Sciatic nerve (tissue), 2 donors: Measurements from ENCODE around the gene NPB. TPM values are rescaled to one million over a fixed set of nuclear protein-coding genes. Genes with fewer than 3 reads are reported as not detected.

ENCODE experiments used
- ATAC-seq: fragments of 200-7000 bp; cut with Tn5 transposase; one replicate; pipeline ENCODE4 v1.9.1; 2020; ENCODE audit warnings: mild to moderate bottlenecking, moderate library complexity
- DNase-seq: peaks from one replicate; pipeline ENCODE4 v3.0.0-alpha.2; 2020; ENCODE audit warnings: low spot score
- intact Hi-C: fragments of 100-400 bp; cut with DNase I; formaldehyde crosslinking; loops from one replicate; pipeline ENCODE4 v1.14.2; 2022
- total RNA-seq: library from RNA; stranded (reverse); fragmentation: NEBNext Ultra II Directional; extraction: Animal tissue kit (Norgen Biotek cat#: 25700); gene quantifications from one replicate; pipeline ENCODE4 v1.2.1, GENCODE V29; 2021
- donor health status: DM: no; HTN: no; CAD: no.
- donor health status: DM: no; HTN: no; CAD: no.

The NPB gene
- total RNA-seq, 1 donor from 2014 or later: 0.80 TPM

DNA sequence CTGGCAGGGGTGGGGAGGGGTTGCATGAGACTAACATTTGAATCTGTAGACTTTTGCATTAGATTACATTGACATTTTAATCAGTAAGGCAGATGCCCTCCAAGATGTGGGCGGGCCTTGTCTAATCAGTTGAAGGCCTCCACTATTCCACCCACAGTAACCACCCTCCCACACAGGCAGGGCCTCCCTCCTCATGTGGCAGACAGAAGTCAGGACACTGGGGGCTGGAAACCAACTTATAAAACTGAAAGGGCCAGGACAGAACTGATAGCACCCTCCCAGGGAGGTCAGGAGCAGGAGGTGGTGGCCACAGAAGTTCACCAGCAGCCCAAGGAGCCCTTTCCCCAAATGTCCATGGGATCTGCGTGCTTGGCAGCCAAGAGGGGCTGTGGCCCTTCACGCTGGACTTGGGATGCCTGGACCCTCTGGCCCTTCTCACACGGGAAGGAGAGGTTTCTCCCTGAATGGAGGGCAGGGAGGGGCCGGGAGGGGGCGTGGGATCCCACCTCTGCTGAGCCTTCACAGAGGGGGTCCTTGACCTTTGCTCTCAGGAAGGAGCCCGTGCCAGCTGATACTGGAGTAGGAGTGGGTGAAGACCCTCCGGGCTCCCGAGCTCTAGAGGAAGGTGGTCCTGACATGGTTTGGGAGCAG lies 30.4 kb downstream of the NPB start:
- ATAC-seq: no peak
- intact Hi-C loops: no loop called here
- DNase-seq: no peak

DNA sequence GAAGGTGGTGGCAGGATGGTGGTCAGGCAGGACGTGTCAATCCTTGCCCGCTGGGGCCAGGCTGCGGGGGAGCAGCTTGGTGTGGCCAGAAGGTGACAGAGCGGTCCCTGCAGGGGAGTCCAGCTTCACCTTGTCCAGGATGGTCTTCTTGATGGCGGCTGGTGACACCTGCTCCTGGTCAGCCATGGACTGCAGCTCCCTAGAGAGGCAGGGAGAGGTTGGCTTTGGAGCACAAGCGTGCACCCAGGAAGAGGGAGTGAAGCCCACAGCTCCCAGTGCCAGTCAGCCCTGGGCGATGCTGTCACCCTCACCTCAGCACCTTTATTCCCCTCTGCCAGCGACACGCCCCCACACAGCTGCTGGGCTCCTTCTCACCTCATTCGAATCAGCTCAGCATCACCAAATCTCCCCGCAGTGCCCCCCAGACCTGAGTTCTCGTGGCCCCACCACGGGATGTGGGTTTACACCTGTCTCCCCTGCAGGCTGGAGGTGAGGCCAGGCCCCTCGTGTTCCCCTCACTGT lies 31.2 kb downstream of the NPB start:
- no peak for DNase-seq
- intact Hi-C loops: no loop called here
- ATAC-seq: no peak

DNA sequence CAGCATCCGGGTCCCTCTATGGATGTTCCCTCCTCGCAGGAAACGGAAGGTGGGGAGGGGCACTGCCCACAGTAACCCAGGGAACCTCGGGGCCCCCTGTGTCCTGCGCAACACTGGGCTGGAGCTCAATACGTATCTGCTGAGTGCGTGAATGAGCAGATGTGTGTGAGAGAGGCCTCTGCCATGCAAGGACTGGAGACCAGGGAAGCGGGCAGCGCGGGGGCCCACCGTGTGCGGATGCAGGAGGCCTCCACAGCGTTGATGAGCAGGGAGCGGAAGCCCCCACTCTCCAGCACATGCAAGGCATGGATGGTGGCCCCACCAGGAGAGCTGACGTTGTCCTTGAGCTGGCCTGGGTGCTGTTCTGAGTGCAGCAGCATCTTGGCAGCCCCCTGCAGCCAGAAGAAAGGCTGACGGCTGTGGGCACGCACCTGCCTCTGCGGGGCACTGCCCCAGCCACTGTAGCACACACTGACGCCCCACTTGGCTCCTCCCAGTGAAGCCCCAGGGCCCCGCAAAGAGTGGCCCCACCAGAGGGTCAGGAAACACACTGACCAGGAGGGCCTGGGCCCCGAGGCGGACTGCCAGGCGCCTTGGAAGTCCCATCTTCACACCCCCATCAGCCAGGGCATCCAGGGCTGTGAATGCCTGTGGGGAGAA lies 32.2 kb downstream of the NPB start:
- no peak for DNase-seq
- intact Hi-C loops: no loop called here

DNA sequence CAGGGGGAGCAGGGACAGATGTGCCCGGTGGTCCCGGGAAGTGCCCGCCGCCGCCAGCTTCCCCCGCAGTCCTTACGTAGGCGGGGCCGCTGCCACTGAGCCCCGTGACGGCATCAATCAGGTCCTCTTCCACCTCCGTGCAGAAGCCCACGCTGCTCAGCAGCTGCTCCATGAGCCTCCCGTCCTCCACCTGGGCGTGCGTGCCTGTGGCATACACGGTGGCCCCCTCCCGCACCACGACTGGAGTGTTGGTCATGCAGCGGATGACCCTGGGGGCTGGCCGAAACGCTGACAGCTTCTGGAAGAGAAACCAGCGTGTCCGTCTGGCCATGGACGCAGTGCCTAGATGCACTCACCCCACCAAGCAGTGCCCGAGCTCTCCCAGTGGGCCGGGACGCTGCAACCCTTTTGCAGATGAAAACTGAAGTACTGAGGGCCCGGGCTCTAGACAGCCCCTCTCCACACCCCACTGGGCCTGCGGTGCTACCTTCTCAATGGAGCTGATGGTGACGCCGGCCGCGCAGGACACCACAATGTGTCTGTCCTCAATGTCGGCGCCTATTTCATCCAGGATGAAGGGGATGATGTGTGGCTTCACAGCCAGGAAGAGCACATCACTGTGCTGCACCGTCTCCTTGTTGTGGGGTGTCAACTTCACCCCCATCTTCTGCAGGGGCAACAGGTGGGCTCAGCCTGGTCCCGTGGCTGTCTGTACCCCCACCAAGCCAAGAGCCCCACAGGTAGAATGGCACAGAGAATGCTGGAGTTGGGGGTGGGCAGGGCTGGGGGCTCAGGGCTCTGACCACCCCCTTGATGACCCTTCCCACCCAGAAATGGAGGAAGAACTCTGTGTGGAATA lies 33.0 kb downstream of the NPB start:
- ATAC-seq (no peak), DNase-seq (no peak)
- intact Hi-C loops: no loop called here

More for the DNA sequence above, 32.2 kb downstream of the NPB start:
- ATAC-seq: no peak

DNA sequence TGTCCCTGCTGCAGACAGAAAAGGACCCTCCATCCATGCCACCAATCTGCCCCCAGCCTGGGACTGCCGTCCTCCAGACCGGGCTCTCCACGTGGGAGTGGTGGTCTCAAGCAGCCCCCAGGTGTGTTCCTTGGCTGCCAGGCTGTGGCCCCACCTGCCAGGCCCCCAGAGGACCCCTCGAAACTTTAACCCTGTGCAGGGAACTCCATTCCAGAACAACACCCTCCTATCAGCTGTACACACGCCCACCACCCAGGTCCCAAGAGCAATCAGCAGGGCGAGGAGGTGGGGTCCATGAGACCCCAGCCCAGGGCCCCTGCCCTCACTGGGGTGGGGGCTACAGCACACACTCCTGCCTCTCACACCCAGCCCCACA lies 33.7 kb downstream of the NPB start:
- DNase-seq (no peak), ATAC-seq (no peak)
- intact Hi-C loops: no loop called here

DNA sequence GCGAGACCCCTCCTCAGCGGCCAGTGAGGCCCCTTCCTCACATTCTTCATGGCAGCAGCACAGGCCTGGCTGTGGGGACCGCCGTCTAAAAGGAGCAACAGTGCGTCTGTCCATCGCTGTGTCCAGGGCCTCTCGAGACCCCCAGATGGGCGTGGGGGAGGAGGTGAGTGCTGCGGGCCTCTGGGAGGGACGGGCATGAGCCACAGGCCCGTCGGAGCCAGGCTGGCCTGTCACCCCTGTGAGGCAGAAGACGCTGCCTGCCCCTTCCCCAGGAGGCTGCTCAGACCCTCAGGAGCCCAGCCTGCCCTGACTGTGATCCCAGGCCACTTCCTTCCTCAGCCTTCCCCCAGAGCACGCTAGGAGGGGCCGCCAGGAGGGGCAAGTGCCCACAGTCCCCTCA lies 37.2 kb downstream of the NPB start:
- ATAC-seq (no peak), DNase-seq (no peak)
- intact Hi-C loops: no loop called here

DNA sequence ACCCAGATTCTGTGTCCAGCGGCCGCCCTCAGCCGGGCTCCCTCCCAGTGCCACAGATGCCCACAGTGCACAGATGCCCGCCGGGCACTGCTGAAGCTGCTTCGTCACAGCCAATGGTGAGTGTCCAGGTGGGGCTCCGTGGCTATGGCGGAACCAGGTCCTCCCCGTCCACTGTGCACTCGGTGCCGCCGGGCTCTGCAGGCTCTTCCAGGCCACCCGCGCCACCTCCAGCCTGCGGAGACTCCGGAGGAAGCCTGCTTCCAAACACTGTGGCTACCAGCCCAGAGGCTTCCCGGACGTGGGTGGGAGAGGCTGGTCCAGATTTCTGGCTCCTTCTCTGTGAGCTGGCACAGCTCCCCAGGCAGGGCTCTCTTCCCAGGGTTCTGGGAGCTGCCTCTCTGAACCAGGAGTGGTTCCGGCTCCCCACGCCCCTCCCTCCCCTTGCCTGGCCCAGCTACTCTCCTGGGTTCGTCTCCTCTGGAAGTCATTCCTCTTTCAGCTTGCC lies 37.9 kb downstream of the NPB start:
- intact Hi-C loops: no loop called here
- DNase-seq (no peak), ATAC-seq (peak; percentile 56)

DNA sequence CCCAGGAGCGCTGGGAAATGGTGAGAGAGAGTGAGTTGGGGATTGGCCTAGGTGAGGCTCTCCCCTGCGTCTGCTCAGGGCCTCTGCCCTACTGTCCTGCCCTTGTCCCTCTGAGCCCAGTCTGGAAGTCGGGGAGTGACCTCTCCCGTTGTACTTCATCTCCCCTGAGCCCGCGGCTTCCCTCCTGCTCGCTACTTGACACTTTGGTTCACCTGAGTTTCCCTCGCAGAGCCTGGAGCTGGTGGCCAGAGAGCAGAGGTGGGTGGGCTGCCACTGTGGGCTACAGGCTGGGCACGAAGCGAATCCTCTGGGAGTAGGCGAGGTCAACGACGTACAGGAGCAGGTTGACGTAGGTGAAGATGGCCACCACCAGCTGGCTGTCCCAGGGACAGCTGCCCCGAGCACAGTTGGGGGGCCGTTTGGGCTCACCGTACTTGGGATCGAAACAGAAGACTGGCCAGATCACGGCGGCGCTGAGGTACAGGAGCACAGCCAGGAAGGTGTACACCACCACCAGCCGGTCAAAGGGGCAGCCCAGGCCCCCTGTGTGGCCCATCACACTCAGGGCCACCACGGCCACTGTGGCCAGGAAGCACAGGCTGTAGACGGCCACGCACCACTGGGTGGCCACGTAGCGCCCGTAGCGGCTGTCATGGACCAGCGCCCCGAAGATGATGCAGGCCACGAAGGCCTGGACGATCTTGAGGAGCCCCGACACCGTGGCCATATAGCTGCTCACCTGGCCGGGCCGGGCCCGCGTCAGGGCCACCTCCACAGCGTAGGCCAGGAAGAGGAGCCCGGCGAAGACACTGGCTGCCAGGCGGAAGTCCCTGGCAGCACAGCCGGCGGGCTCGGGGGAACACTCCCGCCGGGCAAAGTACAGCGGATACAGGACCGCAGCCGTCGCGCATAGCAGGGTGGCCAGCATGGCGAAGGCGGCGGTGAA lies 38.8 kb downstream of the NPB start:
- ATAC-seq (no peak), DNase-seq (no peak)
- intact Hi-C loops: no loop called here

DNA sequence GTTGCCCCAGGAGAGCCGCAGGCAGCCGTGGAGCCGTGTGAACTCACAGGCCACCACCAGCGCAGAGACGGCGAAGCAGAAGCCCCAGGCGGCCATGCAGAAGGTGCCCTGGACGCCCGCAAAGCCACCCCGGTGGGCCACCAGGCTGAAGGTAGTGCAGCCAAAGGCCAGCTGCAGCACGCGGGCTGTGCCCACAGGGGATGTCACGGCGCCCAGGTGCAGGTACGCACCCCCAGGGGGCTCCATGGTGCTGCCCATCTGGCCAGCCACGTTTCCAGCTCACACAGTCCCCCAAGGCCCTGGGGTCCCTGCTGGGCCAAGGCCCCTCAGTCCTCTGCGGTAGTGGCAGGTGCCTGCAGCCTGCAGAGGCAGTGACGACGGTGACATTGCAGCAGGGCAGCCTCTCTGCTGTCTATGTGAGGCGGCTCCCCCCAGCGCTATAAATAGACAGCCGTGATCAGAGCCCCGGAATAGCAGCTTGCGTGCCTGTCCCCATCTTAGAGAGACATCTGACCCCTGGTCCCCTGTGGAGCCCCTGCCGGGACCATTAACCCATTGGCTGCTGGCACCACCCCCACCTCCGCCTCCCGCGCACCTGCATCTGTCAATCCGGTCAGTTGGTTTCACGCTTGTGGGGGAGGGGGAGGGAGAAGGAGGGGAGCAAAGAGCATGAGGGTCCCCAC lies 39.6 kb downstream of the NPB start:
- no peak for DNase-seq
- ATAC-seq: no peak
- intact Hi-C loops: no loop called here

DNA sequence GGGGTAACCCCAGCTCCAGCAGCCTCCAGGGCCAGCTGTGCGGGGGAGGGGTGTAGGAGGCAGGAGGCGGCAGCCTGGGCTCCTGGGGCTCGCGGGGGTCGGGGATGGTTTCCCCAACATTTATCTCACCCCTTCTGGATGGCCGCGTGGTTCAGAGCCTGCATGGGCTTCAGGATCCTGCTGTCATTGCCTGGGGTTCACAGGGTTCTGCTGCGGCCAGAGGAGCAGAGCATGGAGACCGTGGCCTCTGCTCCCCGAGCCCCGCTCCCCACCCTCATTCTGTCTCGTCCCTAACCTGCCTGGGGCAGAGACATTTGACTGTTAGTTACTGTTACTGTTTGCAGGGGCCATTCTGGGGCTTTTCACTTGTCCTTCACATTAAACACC lies 40.1 kb downstream of the NPB start:
- intact Hi-C loops: no loop called here
- no peak for ATAC-seq
- no peak for DNase-seq

DNA sequence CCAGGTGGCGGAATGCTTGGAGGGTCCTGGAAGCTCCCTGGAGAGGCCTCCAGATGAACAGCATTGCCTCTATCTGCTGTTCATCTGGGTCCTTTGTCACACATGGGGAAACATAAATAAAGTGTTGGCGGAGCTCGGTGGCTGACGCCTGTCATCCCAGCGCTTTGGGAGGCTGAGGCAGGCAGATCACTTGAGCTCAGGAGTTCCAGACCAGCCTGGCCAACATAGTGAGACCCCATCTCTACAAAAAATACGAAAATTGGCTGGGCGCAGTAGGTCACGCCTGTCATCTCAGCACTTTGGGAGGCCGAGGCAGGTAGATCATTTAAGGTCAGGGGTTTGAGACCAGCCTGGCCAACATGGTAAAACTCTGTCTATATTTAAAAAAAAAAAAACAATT lies 42.8 kb downstream of the NPB start:
- ATAC-seq (no peak), DNase-seq (no peak)
- intact Hi-C loops: no loop called here

DNA sequence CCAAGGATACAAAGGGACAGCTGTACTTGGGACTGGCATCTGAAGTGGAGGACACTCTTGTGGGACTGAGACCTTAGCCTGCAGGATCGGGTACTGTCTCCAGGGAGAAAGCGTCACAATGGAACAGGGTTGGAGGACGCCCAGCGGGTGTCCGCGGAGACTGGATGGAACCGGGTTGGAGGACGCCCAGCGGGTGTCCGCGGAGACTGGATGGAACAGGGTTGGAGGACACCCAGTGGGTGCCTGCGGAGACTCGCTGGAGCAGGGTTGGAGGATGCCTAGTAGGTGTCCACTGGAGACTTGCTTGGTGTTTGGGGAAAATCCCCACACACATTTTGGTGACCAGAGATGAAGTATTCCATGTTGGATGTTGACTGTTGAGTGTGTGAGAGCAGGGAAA lies 45.2 kb downstream of the NPB start, which contains the start of gene MYADML2:
MYADML2 (minus strand) TSS at position 45 of the 400 bp plus-strand sequence. CDS start 5,492 bp downstream, outside the sequence.
- ATAC-seq (no peak), DNase-seq (no peak)
- intact Hi-C loops: no loop called here

DNA sequence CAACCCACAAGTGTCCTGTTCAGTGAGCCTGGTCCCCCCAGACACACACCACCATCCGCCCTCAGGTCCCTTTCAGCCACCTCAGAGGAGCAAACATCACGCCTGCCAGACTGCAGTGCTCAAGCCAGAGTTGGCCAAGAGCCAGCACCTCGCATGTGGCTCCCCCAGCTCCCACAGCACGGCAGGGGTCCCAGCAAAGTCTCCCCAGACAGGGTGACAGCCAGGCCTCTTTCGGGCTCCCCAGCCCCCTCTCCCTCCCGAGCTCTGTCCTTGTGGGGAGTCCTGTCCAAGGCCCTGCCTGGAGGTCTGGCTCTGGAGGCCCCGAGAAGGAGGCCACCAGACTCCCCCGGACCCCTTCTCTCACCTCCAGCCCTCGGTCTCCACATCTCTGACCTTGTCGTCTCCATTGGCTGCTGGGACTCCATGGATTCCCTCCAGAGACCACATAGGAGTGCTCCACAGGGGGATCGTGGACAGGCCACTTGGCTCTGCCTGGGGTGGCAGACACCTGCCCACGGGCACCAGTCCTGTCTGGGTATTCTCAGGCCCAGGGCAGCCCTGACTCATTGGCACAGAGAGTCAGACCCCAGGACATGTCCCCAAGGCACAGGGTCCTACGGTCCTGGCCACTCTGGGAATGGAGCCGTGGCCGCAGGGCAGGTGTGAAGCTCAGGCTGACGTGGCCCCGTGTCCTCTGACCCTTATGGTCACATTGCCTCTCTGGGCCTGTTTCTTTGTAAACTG lies 46.8 kb downstream of the NPB start:
- intact Hi-C loops: no loop called here
- peak; percentile 35 for ATAC-seq
- no peak for DNase-seq

DNA sequence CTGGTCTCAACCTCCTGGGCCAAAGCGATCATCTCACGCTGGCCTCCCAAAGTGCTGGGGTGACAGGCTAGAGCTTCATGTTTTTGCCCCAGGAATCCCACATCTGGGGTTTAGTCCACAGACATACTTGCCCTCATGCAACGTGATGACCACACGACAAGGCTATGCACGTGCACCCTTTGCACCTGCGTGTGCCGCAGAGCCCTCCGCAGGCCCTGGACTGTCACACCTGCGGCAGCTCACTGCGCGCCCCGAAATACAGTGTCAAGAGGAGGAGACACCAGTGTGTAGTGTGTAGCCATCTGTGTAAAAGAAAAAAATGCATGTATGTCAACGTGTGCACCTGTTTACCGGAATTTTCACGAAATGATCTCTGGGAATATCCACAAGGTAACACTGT lies 48.5 kb downstream of the NPB start:
- intact Hi-C loops: no loop called here
- ATAC-seq: no peak
- no peak for DNase-seq

DNA sequence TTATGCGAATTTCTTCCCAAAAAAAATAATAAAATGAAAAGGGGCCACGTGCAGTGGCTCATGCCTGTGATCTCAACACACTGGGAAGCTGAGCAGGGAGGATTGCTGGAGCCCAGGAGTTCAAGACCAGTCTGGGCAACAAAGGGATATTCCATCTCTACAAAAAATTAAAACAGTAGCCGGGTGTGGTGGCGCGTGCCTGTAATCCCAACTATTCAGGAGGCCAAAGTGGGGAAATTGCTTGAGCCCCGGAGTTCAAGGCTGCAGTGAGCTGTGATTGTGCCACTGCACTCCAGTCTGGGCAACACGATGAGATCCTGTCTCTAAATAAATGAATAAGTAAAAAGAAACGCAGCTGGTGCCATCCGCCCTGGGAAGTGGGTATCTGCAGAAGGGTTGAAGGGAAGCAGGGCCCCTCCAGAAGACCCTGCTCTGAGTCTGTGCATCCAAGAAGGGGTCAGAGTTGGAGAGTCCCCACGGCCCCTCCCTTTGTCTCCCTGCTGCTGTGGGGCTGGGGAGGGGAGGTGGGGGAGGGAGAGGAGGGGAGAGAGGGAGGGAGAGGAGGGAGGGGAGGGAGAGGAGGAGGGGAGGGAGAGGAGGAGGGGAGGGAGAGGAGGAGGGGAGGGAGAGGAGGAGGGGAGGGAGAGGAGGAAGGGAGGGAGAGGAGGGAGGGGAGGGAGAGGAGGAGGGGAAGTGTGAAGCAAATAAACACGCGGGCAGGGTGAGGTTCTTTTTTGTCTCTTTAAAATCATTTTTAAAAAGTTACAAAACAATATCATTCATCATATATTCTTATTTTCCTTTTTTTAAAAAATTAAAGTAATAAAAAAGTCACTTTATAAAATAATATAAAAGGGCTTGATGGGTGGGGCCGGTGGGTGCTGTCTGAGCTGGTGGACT lies 50.0 kb downstream of the NPB start:
- DNase-seq (no peak), ATAC-seq (no peak)
- intact Hi-C loops: no loop called here
